Parathyroid adenoma (tissue), 2 donors: ENCODE results near the gene NEDD4L.

Experiments used
- H2AFZ ChIP-seq: fragments of 300-600 bp; sonication (generic); one replicate; pipeline ENCODE4 v1.7.0; 2017; ENCODE audit warnings: antibody characterized with exemption, mild to moderate bottlenecking
- H3K27ac ChIP-seq: fragments of 300-600 bp; sonication (generic); one replicate; pipeline ENCODE4 v1.7.0; 2017
- H3K27me3 ChIP-seq: fragments of 300-600 bp; sonication (generic); one replicate; pipeline ENCODE4 v1.7.0; 2017; ENCODE audit warnings: low read length; ENCODE audit not compliant: control insufficient read depth, insufficient read depth
- H3K36me3 ChIP-seq: fragments of 300-600 bp; sonication (generic); one replicate; pipeline ENCODE4 v1.7.0; 2017; ENCODE audit warnings: low read length; ENCODE audit not compliant: control insufficient read depth, insufficient read depth
- H3K4me1 ChIP-seq: fragments of 300-600 bp; sonication (generic); one replicate; pipeline ENCODE4 v1.7.0; 2017; ENCODE audit warnings: control low read depth
- H3K4me2 ChIP-seq: fragments of 300-600 bp; sonication (generic); one replicate; pipeline ENCODE4 v1.7.0; 2017; ENCODE audit warnings: low read length
- H3K4me3 ChIP-seq: fragments of 300-600 bp; sonication (generic); one replicate; pipeline ENCODE4 v1.7.0; 2017; ENCODE audit warnings: low read depth, low read length
- H3K79me2 ChIP-seq: fragments of 300-600 bp; sonication (generic); one replicate; pipeline ENCODE4 v1.7.0; 2017; ENCODE audit warnings: control low read depth
- H3K9ac ChIP-seq: fragments of 300-600 bp; sonication (generic); one replicate; pipeline ENCODE4 v1.7.0; 2017; ENCODE audit warnings: mild to moderate bottlenecking
- H3K9me3 ChIP-seq: fragments of 300-600 bp; sonication (generic); one replicate; pipeline ENCODE4 v1.7.0; 2017; ENCODE audit warnings: low read length; ENCODE audit not compliant: control insufficient read depth
- TF ChIP-seq, protein P1 (sequence below): fragments of 300-600 bp; sonication (generic); IDR thresholded peaks from one replicate; pipeline ENCODE4 v1.7.0; 2017; ENCODE audit warnings: antibody characterized with exemption, mild to moderate bottlenecking
- donor health status: primary hyperparathyroidism.

NEDD4L gene

DNA sequence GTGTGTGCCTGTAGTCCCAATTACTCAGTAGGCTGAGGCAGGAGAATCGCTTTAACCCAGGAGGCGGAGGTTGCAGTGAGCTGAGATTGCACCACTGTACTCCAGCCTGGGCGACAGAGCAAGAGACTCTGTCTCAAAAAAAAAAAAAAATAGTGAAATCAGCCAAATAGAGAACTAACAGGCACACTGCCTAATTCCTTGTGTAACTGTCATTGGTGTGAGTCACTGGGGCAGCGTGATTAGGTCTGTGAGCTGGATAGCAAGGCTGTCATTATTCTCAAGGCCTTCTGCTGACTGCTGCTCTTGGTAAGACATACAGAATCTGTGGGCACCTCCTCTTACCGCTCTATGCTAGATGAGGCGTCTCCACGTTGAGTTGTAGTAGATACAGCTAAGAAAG, 270.3 kb downstream of the NEDD4L start:
- no peaks in the 10 kb centered on the region for H3K79me2 ChIP-seq
- no peak overlapping the region for H3K4me2 ChIP-seq
- H3K9me3 ChIP-seq = no peaks in the 10 kb centered on the region
- H2AFZ ChIP-seq = no peak overlapping the region
- no peak overlapping the region for H3K27ac ChIP-seq
- no peaks in the 10 kb centered on the region for H3K36me3 ChIP-seq
- H3K27me3 ChIP-seq = no peaks in the 10 kb centered on the region
- H3K4me3 ChIP-seq = no peak overlapping the region
- TF ChIP-seq, protein P1, sequence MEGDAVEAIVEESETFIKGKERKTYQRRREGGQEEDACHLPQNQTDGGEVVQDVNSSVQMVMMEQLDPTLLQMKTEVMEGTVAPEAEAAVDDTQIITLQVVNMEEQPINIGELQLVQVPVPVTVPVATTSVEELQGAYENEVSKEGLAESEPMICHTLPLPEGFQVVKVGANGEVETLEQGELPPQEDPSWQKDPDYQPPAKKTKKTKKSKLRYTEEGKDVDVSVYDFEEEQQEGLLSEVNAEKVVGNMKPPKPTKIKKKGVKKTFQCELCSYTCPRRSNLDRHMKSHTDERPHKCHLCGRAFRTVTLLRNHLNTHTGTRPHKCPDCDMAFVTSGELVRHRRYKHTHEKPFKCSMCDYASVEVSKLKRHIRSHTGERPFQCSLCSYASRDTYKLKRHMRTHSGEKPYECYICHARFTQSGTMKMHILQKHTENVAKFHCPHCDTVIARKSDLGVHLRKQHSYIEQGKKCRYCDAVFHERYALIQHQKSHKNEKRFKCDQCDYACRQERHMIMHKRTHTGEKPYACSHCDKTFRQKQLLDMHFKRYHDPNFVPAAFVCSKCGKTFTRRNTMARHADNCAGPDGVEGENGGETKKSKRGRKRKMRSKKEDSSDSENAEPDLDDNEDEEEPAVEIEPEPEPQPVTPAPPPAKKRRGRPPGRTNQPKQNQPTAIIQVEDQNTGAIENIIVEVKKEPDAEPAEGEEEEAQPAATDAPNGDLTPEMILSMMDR = no peak
- no peaks in the 10 kb centered on the region for H3K4me1 ChIP-seq
- H3K9ac ChIP-seq = no peak overlapping the region

DNA sequence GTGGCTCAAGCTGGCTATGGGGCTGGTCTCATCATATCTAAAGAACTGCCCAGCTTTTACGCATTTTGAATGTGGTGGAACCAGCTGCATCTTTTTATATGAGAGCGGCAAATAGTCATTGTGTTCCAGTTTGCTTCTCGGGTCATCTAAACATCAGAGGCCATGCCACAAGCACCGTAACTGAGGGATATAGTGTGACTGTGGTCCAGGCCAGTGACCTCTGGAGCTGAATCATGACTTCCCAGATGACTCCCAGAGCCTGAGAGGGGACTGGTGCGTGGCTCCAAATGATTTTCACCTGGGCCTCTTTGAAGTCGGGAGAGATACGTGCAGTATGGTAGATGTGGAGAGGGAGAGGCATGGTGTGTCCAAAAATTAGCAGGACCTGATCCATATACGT, 271.0 kb downstream of the NEDD4L start:
- Histone ChIP-seq H3K4me2 (no peak overlapping the region), H3K79me2 (no peaks in the 10 kb centered on the region), H3K4me1 (no peaks in the 10 kb centered on the region), H3K9me3 (no peaks in the 10 kb centered on the region), H3K36me3 (no peaks in the 10 kb centered on the region), H2AFZ (no peak overlapping the region), H3K27ac (peak overlapping the region; percentile 40), H3K9ac (no peak overlapping the region), H3K27me3 (no peaks in the 10 kb centered on the region), H3K4me3 (no peak overlapping the region)
- TF ChIP-seq, protein P1 = no peak

DNA sequence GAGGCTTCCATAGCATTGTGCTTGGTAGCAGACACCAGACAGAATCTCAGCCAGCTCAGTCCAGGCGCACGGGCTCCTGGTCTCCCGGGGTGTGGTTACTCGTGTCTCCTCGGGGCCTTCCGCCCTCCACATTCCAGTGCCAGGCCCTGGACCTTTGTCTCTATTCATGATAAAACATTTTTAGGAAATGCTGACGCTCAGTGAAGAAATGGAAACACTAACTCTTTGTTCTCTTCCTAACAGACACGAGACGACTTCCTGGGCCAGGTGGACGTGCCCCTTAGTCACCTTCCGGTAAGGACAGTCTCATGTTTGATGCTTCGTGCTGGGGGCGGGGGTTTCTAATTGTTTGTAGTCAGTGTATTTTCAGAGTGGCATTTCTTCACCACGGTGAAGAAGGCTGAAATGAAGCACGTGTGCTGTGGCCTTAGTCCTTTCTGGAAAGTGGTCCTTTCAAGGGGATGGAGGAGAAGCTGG, 271.8 kb downstream of the NEDD4L start:
- H3K9ac ChIP-seq = no peak overlapping the region
- H3K4me2 ChIP-seq = no peak overlapping the region
- H3K4me1 ChIP-seq = no peaks in the 10 kb centered on the region
- peak overlapping the region; percentile 40 for H3K27ac ChIP-seq
- no peaks in the 10 kb centered on the region for H3K36me3 ChIP-seq
- H3K79me2 ChIP-seq = no peaks in the 10 kb centered on the region
- no peak overlapping the region for H2AFZ ChIP-seq
- TF ChIP-seq, protein P1 = no peak
- no peaks in the 10 kb centered on the region for H3K9me3 ChIP-seq
- no peak overlapping the region for H3K4me3 ChIP-seq
- H3K27me3 ChIP-seq = no peaks in the 10 kb centered on the region

DNA sequence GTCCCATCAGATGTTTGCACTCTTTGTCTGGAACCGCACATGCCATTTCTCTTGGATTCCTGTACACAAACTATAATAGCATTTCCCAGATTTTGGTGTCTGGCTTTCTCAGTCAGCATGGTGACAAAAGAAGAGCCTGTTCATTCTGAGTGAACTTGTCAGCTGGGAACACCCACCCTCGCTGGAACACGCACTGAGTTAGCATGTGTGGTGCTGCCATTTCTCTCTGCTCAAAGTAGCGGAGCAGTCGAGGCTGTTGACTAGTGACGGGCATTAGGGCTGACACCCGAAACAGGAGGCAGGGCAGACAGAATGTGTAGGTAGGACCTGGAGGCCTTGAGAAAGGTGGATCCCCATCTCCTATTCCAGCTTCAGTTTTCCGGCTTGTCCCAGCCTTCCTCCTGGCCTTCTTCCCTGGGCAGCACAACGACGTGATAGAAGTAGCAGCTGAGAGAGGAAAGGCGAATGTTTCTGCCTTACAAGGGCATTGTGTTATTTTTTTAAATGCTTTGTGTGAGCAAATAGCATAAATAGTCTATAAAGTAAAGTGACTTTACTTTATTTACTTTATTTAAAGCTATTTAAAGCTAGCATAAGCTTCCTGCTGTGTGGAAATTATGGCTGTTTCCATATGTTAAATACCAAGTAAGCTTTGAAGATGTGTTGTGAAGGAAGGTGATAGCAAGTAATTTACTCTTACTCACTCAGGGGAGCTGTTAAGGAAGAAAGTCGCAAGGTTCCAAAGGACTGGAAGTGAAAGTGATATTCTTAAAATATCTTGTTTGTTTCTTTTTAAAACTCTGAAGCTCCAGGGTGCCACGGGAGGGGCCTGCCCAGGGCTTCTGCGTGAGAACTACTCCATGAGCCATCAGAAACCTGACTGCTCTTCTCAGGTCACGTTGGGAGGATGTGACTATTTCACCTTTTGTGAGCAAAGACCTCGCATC, 272.6 kb downstream of the NEDD4L start:
- Histone ChIP-seq H3K36me3 (no peaks in the 10 kb centered on the region), H3K9ac (no peak overlapping the region), H3K4me2 (no peak overlapping the region), H3K27ac (no peak overlapping the region), H3K9me3 (no peaks in the 10 kb centered on the region), H3K4me1 (no peaks in the 10 kb centered on the region), H3K79me2 (no peaks in the 10 kb centered on the region), H3K4me3 (no peak overlapping the region), H2AFZ (no peak overlapping the region), H3K27me3 (no peaks in the 10 kb centered on the region)
- TF ChIP-seq, protein P1 = no peak
